Nephron (organoid): ENCODE measurements around the gene SH3GL1.

Experiments used
- H3K27ac Mint-ChIP-seq, 3 experiments: 2 replicates each; pipeline ENCODE4 v1.8.0; 2020; ENCODE audit warnings: mixed read lengths in 3 of 3, mild to moderate bottlenecking in 2 of 3, moderate library complexity in 1 of 3
- H3K27me3 Mint-ChIP-seq: 2 replicates; pipeline ENCODE4 v1.8.0; 2021; ENCODE audit warnings: low read depth, mild to moderate bottlenecking, moderate library complexity, mixed read lengths
- H3K36me3 Mint-ChIP-seq: 2 replicates; pipeline ENCODE4 v1.8.0; 2020; ENCODE audit warnings: low read depth, mixed read lengths
- H3K4me1 Mint-ChIP-seq: 2 replicates; pipeline ENCODE4 v1.8.0; 2020; ENCODE audit warnings: mixed read lengths
- H3K4me3 Mint-ChIP-seq, 3 experiments: 2 replicates each; pipeline ENCODE4 v1.8.0; 2020; ENCODE audit warnings: mild to moderate bottlenecking in 3 of 3, mixed read lengths in 3 of 3, moderate library complexity in 2 of 3
- H3K9me3 Mint-ChIP-seq: 2 replicates; pipeline ENCODE4 v1.8.0; 2020; ENCODE audit warnings: mixed read lengths
- TF ChIP-seq, protein P1 (sequence below), 3 experiments: fragments of 200-600 bp; sonication (generic); IDR thresholded peaks; one replicate each; pipeline ENCODE4 v1.5.0; 2021; ENCODE audit warnings: antibody characterized with exemption in 3 of 3; ENCODE audit not compliant: unreplicated experiment in 3 of 3

The SH3GL1 gene

DNA sequence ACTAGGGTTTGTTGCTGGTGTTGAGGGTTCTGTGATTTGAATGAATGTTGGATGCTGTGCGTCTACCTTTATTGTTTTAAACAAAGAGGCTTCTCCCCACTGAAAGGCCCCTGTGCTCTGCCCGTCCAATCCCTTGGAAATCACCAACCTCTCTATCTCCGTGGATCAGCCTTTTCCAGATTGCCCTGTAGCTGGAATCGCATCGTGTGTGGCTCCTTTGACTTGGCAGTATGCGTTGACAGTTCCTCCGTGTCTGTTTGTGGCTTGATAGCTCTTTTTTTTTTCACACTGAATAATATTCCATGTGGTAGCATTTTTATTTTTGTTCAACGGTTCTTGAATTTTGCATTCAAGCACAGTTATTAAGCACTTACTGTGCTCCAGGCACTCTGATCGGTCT, 34.0 kb upstream of the SH3GL1 start:
- TF ChIP-seq, protein P1, sequence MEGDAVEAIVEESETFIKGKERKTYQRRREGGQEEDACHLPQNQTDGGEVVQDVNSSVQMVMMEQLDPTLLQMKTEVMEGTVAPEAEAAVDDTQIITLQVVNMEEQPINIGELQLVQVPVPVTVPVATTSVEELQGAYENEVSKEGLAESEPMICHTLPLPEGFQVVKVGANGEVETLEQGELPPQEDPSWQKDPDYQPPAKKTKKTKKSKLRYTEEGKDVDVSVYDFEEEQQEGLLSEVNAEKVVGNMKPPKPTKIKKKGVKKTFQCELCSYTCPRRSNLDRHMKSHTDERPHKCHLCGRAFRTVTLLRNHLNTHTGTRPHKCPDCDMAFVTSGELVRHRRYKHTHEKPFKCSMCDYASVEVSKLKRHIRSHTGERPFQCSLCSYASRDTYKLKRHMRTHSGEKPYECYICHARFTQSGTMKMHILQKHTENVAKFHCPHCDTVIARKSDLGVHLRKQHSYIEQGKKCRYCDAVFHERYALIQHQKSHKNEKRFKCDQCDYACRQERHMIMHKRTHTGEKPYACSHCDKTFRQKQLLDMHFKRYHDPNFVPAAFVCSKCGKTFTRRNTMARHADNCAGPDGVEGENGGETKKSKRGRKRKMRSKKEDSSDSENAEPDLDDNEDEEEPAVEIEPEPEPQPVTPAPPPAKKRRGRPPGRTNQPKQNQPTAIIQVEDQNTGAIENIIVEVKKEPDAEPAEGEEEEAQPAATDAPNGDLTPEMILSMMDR (IDR thresholded peaks at IDR 0.05; ENCODE audit: unreplicated experiment in 3 of 3): no peak
- Mint-ChIP-seq H3K4me3 (no peak overlapping the region), H3K27ac (no peak overlapping the region), H3K9me3 (no peaks in the 10 kb centered on the region), H3K27me3 (no peaks in the 10 kb centered on the region), H3K36me3 (peaks cover 44% of the 10 kb centered on the region), H3K4me1 (peaks cover 22% of the 10 kb centered on the region)

- Mint-ChIP-seq H3K4me1 (peaks cover 23% of the 10 kb centered on the region), H3K36me3 (peaks cover 50% of the 10 kb centered on the region), H3K4me3 (no peak overlapping the region), H3K9me3 (no peaks in the 10 kb centered on the region), H3K27me3 (no peaks in the 10 kb centered on the region), H3K27ac (no peak overlapping the region)
- TF ChIP-seq, protein P1 (IDR thresholded peaks at IDR 0.05; ENCODE audit: unreplicated experiment in 3 of 3): no peak
Measured at GRCh38 chr19:4432918-4433506, 32.7 kb upstream of the SH3GL1 start.

- TF ChIP-seq, protein P1 (IDR thresholded peaks at IDR 0.05; ENCODE audit: unreplicated experiment in 3 of 3): no peak
- peaks cover 46% of the 10 kb centered on the region for H3K36me3 Mint-ChIP-seq
- H3K27me3 Mint-ChIP-seq: no peaks in the 10 kb centered on the region
- no peak overlapping the region for H3K4me3 Mint-ChIP-seq
- peaks cover 23% of the 10 kb centered on the region for H3K4me1 Mint-ChIP-seq
- no peaks in the 10 kb centered on the region for H3K9me3 Mint-ChIP-seq
- H3K27ac Mint-ChIP-seq: no peak overlapping the region
Measured at GRCh38 chr19:4431808-4432674, 31.7 kb upstream of the SH3GL1 start.

- Mint-ChIP-seq H3K4me3 (no peak overlapping the region), H3K27me3 (peaks cover 3% of the 10 kb centered on the region), H3K4me1 (peaks cover 23% of the 10 kb centered on the region), H3K36me3 (peaks cover 46% of the 10 kb centered on the region), H3K9me3 (no peaks in the 10 kb centered on the region), H3K27ac (no peak overlapping the region)
- TF ChIP-seq, protein P1 (IDR thresholded peaks at IDR 0.05; ENCODE audit: unreplicated experiment in 3 of 3): no peak
Measured at GRCh38 chr19:4431296-4431695, 30.9 kb upstream of the SH3GL1 start.

GRCh38 chr19:4430760-4431159, 30.4 kb upstream of the SH3GL1 start:
- TF ChIP-seq, protein P1 (IDR thresholded peaks at IDR 0.05; ENCODE audit: unreplicated experiment in 3 of 3): no peak
- peaks cover 49% of the 10 kb centered on the region for H3K36me3 Mint-ChIP-seq
- H3K9me3 Mint-ChIP-seq: no peaks in the 10 kb centered on the region
- H3K27me3 Mint-ChIP-seq: peaks cover 3% of the 10 kb centered on the region
- H3K4me3 Mint-ChIP-seq: no peak overlapping the region
- H3K27ac Mint-ChIP-seq: no peak overlapping the region
- H3K4me1 Mint-ChIP-seq: peaks cover 23% of the 10 kb centered on the region
